ENCODE measurements around the gene GOLGA8B. TPM values are rescaled to one million over a fixed set of nuclear protein-coding genes. Genes with fewer than 3 reads are reported as not detected.
"Not testable (repeated sequence)": the region's sequence is repeated elsewhere in the genome, so short reads cannot be mapped to it uniquely, and the experiment has no call there.

GOLGA8B gene, protein sequence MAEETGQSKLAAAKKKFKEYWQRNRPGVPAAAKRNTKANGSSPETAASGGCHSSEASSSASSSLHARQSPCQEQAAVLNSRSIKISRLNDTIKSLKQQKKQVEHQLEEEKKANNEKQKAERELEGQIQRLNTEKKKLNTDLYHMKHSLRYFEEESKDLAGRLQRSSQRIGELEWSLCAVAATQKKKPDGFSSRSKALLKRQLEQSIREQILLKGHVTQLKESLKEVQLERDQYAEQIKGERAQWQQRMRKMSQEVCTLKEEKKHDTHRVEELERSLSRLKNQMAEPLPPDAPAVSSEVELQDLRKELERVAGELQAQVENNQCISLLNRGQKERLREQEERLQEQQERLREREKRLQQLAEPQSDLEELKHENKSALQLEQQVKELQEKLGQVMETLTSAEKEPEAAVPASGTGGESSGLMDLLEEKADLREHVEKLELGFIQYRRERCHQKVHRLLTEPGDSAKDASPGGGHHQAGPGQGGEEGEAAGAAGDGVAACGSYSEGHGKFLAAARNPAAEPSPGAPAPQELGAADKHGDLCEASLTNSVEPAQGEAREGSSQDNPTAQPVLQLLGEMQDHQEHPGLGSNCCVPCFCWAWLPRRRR
- total RNA-seq: 10 to 100 TPM; 20.3 to 70.2 (median 42.4) TPM

DNA sequence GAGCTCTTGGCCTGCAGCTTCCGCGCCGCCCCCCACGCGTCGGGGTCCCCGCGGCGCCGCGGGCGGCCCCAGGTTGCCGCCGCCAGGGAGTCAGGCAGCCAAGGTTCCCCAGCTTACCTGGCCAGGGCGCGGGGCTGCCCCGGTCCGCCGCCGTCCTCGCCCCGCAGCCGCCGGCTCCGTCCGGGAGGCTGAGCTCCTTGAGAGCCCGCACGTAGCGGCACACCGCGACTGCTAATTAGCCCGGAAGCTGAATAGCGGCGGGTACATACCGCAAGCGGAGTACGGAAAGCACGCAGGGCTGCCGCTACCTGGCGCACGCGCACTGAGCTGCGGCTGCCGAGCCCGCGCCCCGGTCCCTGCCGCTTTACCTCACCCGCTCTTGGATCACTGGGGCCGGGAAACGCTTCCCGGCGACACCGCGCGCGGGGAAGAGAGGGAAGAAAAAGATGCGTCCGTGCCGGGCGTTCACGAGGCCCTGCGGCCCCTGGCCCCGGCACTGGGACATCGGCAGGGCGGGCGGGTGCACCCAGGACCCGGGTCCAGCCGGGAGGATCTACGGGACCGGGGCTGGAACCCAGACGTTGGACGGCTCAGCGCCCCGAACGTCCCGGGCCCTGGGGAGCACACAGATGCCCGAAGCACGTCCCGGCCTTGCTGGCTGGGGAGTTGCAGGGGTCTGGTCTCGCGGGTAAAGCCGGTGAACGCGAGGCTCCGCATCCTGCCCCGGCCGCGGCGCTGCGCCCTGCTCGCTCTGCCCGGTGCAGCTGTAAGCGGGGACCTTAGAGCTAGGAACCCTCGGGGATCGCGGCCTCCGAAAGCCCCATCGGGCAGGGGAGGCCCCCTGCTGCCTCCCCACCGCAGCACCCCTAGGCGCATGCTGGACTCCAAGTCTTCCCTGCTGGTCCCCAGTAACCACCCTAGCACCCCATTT, at the start of gene GOLGA8B:
TSS of gene GOLGA8B (minus strand) at position 253 of the 931 bp plus-strand sequence. CDS start 47,739 bp downstream, outside the sequence.
- intact Hi-C loops (cut with DNase I): loop anchor here (10.0 kb wide), 2 partner anchors 69 to 239 kb away; partner anchors contain the start of genes NOP10 and NUTM1
- Histone ChIP-seq H3K4me1 (peaks cover 21 to 29% (median 28%) of the 10 kb centered on the region in 4 donors), H3K9me3 (no peaks in the 10 kb centered on the region), H3K27ac (replicated peaks in 1 of 4) (peak within 1 kb of the TSS; percentile 41 to 79 (median 72)), H3K4me3 (peak within 1 kb of the TSS; percentile 66 to 95 (median 78)), H3K27me3 (peaks cover 0 to 4% (median 0%) of the 10 kb centered on the region in 4 donors), H3K36me3 (no peaks in the 10 kb centered on the region)
- TF ChIP-seq, protein P1, sequence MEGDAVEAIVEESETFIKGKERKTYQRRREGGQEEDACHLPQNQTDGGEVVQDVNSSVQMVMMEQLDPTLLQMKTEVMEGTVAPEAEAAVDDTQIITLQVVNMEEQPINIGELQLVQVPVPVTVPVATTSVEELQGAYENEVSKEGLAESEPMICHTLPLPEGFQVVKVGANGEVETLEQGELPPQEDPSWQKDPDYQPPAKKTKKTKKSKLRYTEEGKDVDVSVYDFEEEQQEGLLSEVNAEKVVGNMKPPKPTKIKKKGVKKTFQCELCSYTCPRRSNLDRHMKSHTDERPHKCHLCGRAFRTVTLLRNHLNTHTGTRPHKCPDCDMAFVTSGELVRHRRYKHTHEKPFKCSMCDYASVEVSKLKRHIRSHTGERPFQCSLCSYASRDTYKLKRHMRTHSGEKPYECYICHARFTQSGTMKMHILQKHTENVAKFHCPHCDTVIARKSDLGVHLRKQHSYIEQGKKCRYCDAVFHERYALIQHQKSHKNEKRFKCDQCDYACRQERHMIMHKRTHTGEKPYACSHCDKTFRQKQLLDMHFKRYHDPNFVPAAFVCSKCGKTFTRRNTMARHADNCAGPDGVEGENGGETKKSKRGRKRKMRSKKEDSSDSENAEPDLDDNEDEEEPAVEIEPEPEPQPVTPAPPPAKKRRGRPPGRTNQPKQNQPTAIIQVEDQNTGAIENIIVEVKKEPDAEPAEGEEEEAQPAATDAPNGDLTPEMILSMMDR (IDR thresholded peaks at IDR 0.05): no peak
- TF ChIP-seq POLR2AphosphoS5 (IDR thresholded peaks at IDR 0.05): peak; percentile 67 to 80
- DNase-seq (ENCODE audit: extremely low spot score): no peak
- WGBS: 0% methylated on average over 6 of the region's 101 CpGs

DNA sequence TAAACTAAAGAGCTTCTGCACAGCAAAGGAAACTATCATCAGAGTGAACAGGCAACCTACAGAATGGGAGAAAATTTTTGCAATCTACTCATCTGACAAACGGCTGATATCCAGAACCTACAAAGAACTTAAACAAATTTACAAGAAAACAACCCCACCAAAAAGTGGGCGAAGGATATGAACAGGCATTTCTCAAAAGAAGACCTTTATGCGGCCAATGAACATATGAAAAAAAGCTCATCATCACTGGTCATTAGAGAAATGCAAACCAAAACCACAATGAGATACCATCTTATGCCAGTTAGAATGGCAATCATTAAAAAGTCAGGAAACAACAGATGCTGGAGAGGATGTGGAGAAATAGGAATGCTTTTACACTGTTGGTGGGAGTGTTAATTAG, 49.7 kb upstream of the GOLGA8B start:
- H3K27me3 ChIP-seq; H3K4me1 ChIP-seq; intact Hi-C loops (cut with DNase I); H3K9me3 ChIP-seq; H3K4me3 ChIP-seq; DNase-seq (ENCODE audit: extremely low spot score); H3K36me3 ChIP-seq; H3K27ac ChIP-seq (replicated peaks in 1 of 4): not testable (repeated sequence)
- WGBS: 88% methylated on average over 3 of the region's 3 CpGs

DNA sequence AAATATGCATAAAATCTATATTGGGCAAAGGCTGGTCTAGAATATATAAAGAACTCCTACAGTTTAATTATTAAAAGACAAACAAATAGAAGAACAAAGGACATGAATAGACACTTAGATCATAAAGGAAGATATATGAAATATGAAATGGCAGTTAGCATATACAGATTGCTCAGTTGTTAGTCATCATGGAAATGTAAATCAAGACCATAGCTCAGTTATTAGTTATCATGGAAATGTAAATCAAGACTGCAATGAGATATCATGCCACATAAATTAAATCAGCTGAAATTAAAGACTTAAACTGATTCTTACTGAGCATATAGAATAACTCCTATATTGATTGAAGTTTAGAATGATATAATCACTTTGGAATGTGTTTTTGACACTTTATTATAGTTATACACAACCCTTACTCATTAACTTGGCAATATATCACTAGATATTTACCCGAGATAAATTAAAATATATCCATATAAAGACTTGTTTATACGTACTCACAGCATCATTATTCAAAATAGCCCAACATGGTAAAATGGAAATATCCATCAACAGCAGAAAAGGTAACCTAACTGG, 45.2 kb upstream of the GOLGA8B start:
- 66% methylated on average over 2 of the region's 2 CpGs for WGBS

DNA sequence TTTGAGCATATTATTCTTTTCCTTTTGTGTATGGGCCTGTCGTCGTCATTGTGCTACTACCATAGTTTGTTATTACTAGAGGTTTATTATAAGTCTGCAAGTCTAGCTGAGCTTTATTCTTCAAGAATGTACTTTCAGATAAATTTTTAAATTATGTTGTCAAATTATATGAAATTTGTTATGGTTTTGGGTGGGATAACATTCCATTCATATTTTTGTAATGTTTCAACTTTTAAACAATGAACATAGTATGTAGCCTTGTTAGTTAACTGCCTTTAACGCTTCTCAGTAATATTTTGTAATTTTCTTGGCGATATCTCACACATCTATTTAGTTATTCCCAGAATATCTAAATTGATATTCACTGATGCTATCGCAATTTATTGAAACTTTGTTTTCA, 41.6 kb upstream of the GOLGA8B start:
- H3K36me3 ChIP-seq: no peaks in the 10 kb centered on the region
- intact Hi-C loops (cut with DNase I): loop anchor here (10.0 kb wide), 1 partner anchor 290 kb away; no protein-coding TSS in a partner anchor
- 59% methylated on average over 5 of the region's 5 CpGs for WGBS
- H3K27me3 ChIP-seq: peaks cover 0 to 5% (median 0%) of the 10 kb centered on the region in 4 donors
- TF ChIP-seq, protein P1 (IDR thresholded peaks at IDR 0.05): no peak
- TF ChIP-seq EP300 (IDR thresholded peaks at IDR 0.05) (no peak), POLR2AphosphoS5 (IDR thresholded peaks at IDR 0.05) (no peak), POLR2A (IDR thresholded peaks at IDR 0.05; ENCODE audit: low read depth) (no peak)
- no peak overlapping the region for H3K4me3 ChIP-seq
- peaks cover 0 to 5% (median 0%) of the 10 kb centered on the region in 4 donors for H3K4me1 ChIP-seq
- DNase-seq (ENCODE audit: extremely low spot score): no peak
- no peak overlapping the region for H3K27ac ChIP-seq (replicated peaks in 1 of 4)
- H3K9me3 ChIP-seq: no peaks in the 10 kb centered on the region

More for the DNA sequence above, 45.2 kb upstream of the GOLGA8B start:
- Histone ChIP-seq H3K9me3 (no peaks in the 10 kb centered on the region), H3K4me3 (no peak overlapping the region), H3K36me3 (no peaks in the 10 kb centered on the region), H3K27ac (replicated peaks in 1 of 4) (no peak overlapping the region), H3K4me1 (no peaks in the 10 kb centered on the region), H3K27me3 (no peaks in the 10 kb centered on the region)
- intact Hi-C loops (cut with DNase I): loop anchor here (10.0 kb wide), 1 partner anchor 286 kb away; no protein-coding TSS in a partner anchor
- DNase-seq (ENCODE audit: extremely low spot score): no peak
- no peak for TF ChIP-seq POLR2A (IDR thresholded peaks at IDR 0.05; ENCODE audit: low read depth)
- TF ChIP-seq POLR2AphosphoS5 (IDR thresholded peaks at IDR 0.05): no peak
- TF ChIP-seq, protein P1 (IDR thresholded peaks at IDR 0.05): no peak
- TF ChIP-seq EP300 (IDR thresholded peaks at IDR 0.05): no peak

Data from esophagus muscularis mucosa (tissue), 4 donors.